Lower leg skin (tissue), 4 donors: ENCODE results near the gene PPP6C. TPM values are rescaled to one million over a fixed set of nuclear protein-coding genes. Genes with fewer than 3 reads are reported as not detected.

Experiments used
- DNase-seq, 2 donors: peaks; one replicate each; pipeline ENCODE4 v3.0.0-alpha.2; 2019; ENCODE audit warnings: low spot score in 2 of 2
- H3K4me3 ChIP-seq: fragments of 200-600 bp; sonication (generic); 2 replicates; pipeline ENCODE4 v1.5.1; 2017; ENCODE audit warnings: mild to moderate bottlenecking, low read depth; ENCODE audit not compliant: poor library complexity, severe bottlenecking
- CTCF ChIP-seq, 3 donors: fragments of 450-650 bp; IDR thresholded peaks; one replicate each; pipeline ENCODE4 v1.5.1; 2016; ENCODE audit warnings: antibody characterized with exemption in 3 of 3, mild to moderate bottlenecking in 3 of 3, moderate library complexity in 2 of 3
- POLR2A ChIP-seq, 2 donors: fragments of 450-650 bp; IDR thresholded peaks; one replicate each; pipeline ENCODE4 v1.6.1; 2016 to 2017; ENCODE audit warnings: antibody characterized with exemption in 2 of 2, mild to moderate bottlenecking in 1 of 2, moderate library complexity in 1 of 2
- WGBS, 2 donors: methylation state at CpG; one replicate each; pipeline ENCODE4 v1.1.5; 2018; 5-methylcytosine and 5-hydroxymethylcytosine counted together
- intact Hi-C: fragments of 100-400 bp; cut with DNase I; formaldehyde crosslinking; loops from one replicate; pipeline ENCODE4 v1.15.0; 2023; ENCODE audit warnings: low total_unique reads
- total RNA-seq, 4 donors: library from RNA; depleted of rRNA; stranded (reverse); fragments of >200 nt; gene quantifications; one replicate each; pipeline ENCODE4 v1.1.0, GENCODE V29; 2016

The PPP6C gene
- total RNA-seq, 4 donors from 2014 or later, result 26.0 to 29.9 (median 29.5) TPM

- no peak for TF ChIP-seq POLR2A (IDR thresholded peaks at IDR 0.05)
- no peak for TF ChIP-seq CTCF (IDR thresholded peaks at IDR 0.05)
- no peak overlapping the region for H3K4me3 ChIP-seq
- intact Hi-C loops, result no loop called here
- WGBS, 2 donors, result 87 to 89% methylated on average over 3 of the region's 3 CpGs
- DNase-seq, result no peak
Measured at GRCh38 chr9:125099816-125100215, 89.8 kb downstream of the PPP6C start.

Other genes with a start within 250 kb of the PPP6C start
- 10 to 100 TPM; 15.0 to 23.4 (median 18.0) TPM for gene GOLGA1, start 248.7 kb downstream of the PPP6C start, total RNA-seq
- gene SCAI, start 46.3 kb downstream of the PPP6C start, total RNA-seq, result 1 to 10 TPM; 2.9 to 9.2 (median 5.8) TPM
- gene RABEPK, start 10.7 kb upstream of the PPP6C start, total RNA-seq, result 10 to 100 TPM; 12.3 to 17.9 (median 14.1) TPM
- gene HSPA5, start 51.5 kb upstream of the PPP6C start, total RNA-seq, result 10 to 100 TPM; 55.9 to 72.3 (median 65.7) TPM
- gene GAPVD1, start 72.0 kb upstream of the PPP6C start, total RNA-seq, result 10 to 100 TPM; 50.9 to 79.0 (median 53.4) TPM